MCF 10A (cell line): ENCODE results near the gene MAD1L1. TPM values are rescaled to one million over a fixed set of nuclear protein-coding genes. Genes with fewer than 3 reads are reported as not detected.
"Not testable (repeated sequence)": the region's sequence is repeated elsewhere in the genome, so short reads cannot be mapped to it uniquely, and the experiment has no call there.

Source experiments
- BruUV-seq: library from RNA; stranded (reverse); fragments of 400-500 nt; replicated peaks from 2 replicates; lab custom pipeline; 2021; lab: Mats Ljungman, UMichigan
- CTCF ChIA-PET: fragments of 300-600 bp; sonication (Branson Sonifier 250); formaldehyde crosslinking; extraction: SDS; loops from one replicate; lab custom pipeline; 2021; ENCODE audit warnings: antibody characterized with exemption, inconsistent platforms; lab: Yijun Ruan, JAX
- POLR2A ChIA-PET: fragments of 300-600, 350-650 bp; sonication (Branson Sonifier 250); formaldehyde crosslinking; extraction: SDS; loops from one replicate; lab custom pipeline; 2020; ENCODE audit warnings: antibody characterized with exemption, inconsistent platforms; lab: Yijun Ruan, JAX
- DNase-seq: peaks from one replicate; pipeline ENCODE4 v3.0.0-alpha.2; 2018; ENCODE audit not compliant: unreplicated experiment
- H3K27ac Mint-ChIP-seq: one replicate; pipeline ENCODE4 v1.8.0; 2022; ENCODE audit warnings: mild to moderate bottlenecking, low read depth, mixed read lengths; ENCODE audit not compliant: unreplicated experiment
- H3K27me3 Mint-ChIP-seq: one replicate; pipeline ENCODE4 v1.8.0; 2022; ENCODE audit warnings: mixed read lengths; ENCODE audit not compliant: insufficient read depth, unreplicated experiment
- H3K36me3 Mint-ChIP-seq: one replicate; pipeline ENCODE4 v1.8.0; 2022; ENCODE audit warnings: mild to moderate bottlenecking, moderate library complexity, mixed read lengths; ENCODE audit not compliant: insufficient read depth, unreplicated experiment
- H3K4me1 Mint-ChIP-seq: one replicate; pipeline ENCODE4 v1.8.0; 2022; ENCODE audit warnings: mixed read lengths; ENCODE audit not compliant: insufficient read depth, unreplicated experiment
- H3K4me3 Mint-ChIP-seq: one replicate; pipeline ENCODE4 v1.8.0; 2022; ENCODE audit warnings: mild to moderate bottlenecking, moderate library complexity, mixed read lengths; ENCODE audit not compliant: unreplicated experiment
- H3K9me3 Mint-ChIP-seq: one replicate; pipeline ENCODE4 v1.8.0; 2022; ENCODE audit warnings: mixed read lengths; ENCODE audit not compliant: unreplicated experiment
- intact Hi-C: fragments of 100-400 bp; cut with micrococcal nuclease; formaldehyde crosslinking; loops from 2 replicates; pipeline ENCODE4 v1.14.1; 2022
- total RNA-seq: library from RNA; stranded (reverse); gene quantifications from 2 replicates; pipeline ENCODE4 v1.2.3, GENCODE V29; 2022
- TF ChIP-seq, protein P1 (sequence below): fragments of 200-600 bp; IDR thresholded peaks from one replicate; pipeline ENCODE4 v1.8.0; 2022; ENCODE audit warnings: antibody characterized with exemption, mild to moderate bottlenecking; ENCODE audit not compliant: unreplicated experiment

Gene MAD1L1
- total RNA-seq, 1 experiment from 2014 or later: 25.2 TPM

DNA sequence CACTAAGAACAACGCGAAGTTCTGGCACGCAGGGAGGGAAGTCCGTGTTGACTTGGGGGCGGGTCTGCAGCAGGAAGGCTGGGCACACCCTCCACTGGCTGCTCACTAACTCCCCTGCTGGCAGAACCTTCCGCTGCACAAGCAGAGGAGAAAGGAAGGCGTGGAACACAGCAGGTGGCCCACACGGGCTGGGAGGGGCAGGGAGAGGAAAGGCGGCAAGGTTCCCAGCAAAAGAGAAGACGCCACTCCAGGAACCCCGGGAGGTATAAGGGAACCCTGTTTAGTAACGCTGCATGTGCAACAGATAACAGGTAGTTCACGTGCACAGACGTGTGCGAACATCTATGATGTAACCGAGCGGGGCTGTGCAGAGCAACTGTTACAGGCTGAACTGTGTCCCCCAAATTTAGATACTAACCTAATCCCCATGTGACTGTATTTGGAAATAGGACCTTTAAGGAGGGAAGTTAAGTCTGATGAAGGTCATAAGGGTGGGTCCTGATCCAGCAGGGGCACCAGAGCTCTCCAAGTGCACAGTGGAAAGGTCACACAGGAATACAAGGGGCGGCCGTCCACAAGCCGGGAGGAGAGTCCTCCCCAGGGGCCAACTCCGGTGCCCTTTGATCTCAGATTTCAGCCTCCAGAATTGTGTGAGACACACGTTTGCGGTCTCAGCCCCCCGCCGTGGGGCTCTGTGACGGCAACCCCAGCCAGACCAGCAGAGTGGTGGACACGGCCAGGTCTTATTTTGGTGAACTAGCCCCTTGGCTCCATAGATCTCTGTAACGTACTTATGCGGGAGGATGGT is 357.1 kb downstream of the MAD1L1 start:
- POLR2A ChIA-PET, DNase-seq, H3K4me3 Mint-ChIP-seq, H3K27me3 Mint-ChIP-seq, BruUV-seq, CTCF ChIA-PET, H3K36me3 Mint-ChIP-seq, H3K4me1 Mint-ChIP-seq, H3K9me3 Mint-ChIP-seq, H3K27ac Mint-ChIP-seq, intact Hi-C loops: not testable (repeated sequence)

- DNase-seq, H3K36me3 Mint-ChIP-seq, H3K4me1 Mint-ChIP-seq, H3K27ac Mint-ChIP-seq, CTCF ChIA-PET, BruUV-seq, H3K9me3 Mint-ChIP-seq, H3K27me3 Mint-ChIP-seq, POLR2A ChIA-PET, H3K4me3 Mint-ChIP-seq, intact Hi-C loops: not testable (repeated sequence)
Observed at GRCh38 chr7:1874590-1875391, 358.0 kb downstream of the MAD1L1 start.

DNA sequence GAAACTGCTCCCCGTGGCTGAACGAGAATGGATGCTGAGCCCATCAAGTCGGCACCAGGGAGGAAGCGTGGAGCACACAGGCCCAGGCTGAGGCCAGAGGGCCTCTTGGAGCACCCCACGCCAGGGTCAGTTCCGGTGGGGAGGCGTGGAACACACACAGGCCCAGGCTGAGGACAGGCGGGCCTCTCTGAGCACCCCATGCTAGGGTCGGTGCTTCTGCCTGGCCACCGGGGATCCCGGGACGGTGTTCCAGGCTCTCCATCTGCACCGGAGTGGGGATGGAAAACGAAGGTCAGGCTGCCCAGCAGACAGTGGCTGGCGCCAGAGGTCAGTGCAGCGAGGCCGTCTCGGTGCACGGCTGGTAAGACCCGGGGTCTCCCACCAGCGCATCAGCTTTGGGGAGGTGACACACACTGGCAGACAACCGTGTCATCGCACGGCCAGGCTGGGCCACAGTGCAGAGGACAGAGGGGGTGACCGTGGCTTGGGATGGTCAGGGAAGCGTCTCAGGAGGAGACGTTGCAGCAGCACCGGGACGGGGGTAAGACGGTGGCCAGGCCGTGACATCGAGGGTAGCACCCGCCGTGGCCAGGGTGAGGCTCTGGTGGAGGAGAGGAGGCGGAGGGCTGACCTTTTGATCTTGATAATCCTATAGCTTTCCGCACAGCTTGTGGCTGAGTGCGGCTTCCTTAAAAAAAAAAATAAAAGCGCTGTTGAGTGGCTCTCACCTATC is 358.7 kb downstream of the MAD1L1 start:
- intact Hi-C loops: no loop called here
- ChIA-PET CTCF (no interaction called here), POLR2A (no interaction called here)
- TF ChIP-seq, protein P1, sequence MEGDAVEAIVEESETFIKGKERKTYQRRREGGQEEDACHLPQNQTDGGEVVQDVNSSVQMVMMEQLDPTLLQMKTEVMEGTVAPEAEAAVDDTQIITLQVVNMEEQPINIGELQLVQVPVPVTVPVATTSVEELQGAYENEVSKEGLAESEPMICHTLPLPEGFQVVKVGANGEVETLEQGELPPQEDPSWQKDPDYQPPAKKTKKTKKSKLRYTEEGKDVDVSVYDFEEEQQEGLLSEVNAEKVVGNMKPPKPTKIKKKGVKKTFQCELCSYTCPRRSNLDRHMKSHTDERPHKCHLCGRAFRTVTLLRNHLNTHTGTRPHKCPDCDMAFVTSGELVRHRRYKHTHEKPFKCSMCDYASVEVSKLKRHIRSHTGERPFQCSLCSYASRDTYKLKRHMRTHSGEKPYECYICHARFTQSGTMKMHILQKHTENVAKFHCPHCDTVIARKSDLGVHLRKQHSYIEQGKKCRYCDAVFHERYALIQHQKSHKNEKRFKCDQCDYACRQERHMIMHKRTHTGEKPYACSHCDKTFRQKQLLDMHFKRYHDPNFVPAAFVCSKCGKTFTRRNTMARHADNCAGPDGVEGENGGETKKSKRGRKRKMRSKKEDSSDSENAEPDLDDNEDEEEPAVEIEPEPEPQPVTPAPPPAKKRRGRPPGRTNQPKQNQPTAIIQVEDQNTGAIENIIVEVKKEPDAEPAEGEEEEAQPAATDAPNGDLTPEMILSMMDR: no peak
- Mint-ChIP-seq H3K36me3 (no peaks in the 10 kb centered on the region), H3K9me3 (peaks cover 7% of the 10 kb centered on the region), H3K4me1 (no peaks in the 10 kb centered on the region), H3K27me3 (no peaks in the 10 kb centered on the region), H3K4me3 (no peak overlapping the region), H3K27ac (no peak overlapping the region)
- DNase-seq: no peak
- no TSS peak for BruUV-seq

GRCh38 chr7:1873421-1873820 is 359.3 kb downstream of the MAD1L1 start:
- H3K27me3 Mint-ChIP-seq: no peaks in the 10 kb centered on the region
- H3K27ac Mint-ChIP-seq: no peak overlapping the region
- no TSS peak for BruUV-seq
- no peak for DNase-seq
- intact Hi-C loops: no loop called here
- ChIA-PET POLR2A (no interaction called here), CTCF (no interaction called here)
- H3K4me1 Mint-ChIP-seq: no peaks in the 10 kb centered on the region
- no peaks in the 10 kb centered on the region for H3K36me3 Mint-ChIP-seq
- peaks cover 7% of the 10 kb centered on the region for H3K9me3 Mint-ChIP-seq
- H3K4me3 Mint-ChIP-seq: no peak overlapping the region
- TF ChIP-seq, protein P1: no peak

- Mint-ChIP-seq H3K27ac (no peak overlapping the region), H3K27me3 (no peaks in the 10 kb centered on the region), H3K9me3 (peaks cover 7% of the 10 kb centered on the region), H3K4me3 (no peak overlapping the region), H3K36me3 (no peaks in the 10 kb centered on the region), H3K4me1 (no peaks in the 10 kb centered on the region)
- no TSS peak for BruUV-seq
- TF ChIP-seq, protein P1: no peak
- ChIA-PET POLR2A (no interaction called here), CTCF (no interaction called here)
- no peak for DNase-seq
- intact Hi-C loops: no loop called here
Observed at GRCh38 chr7:1873070-1873405, 359.7 kb downstream of the MAD1L1 start.
